NCI-H748 (cell line): ENCODE measurements around the gene CLK4.

Source experiments
- DNase-seq: peaks from one replicate; lab custom pipeline; 2025; ENCODE audit not compliant: unreplicated experiment; lab: John Stamatoyannopoulos, UW

The CLK4 gene

GRCh38 chr5:178554311-178554710 lies 72.5 kb downstream of the CLK4 start:
- no peak for DNase-seq

- DNase-seq: no peak
Measured at GRCh38 chr5:178553517-178553916, 73.3 kb downstream of the CLK4 start.
